Colonic mucosa (tissue), 4 donors: ENCODE results near the gene PIEZO2. TPM values are rescaled to one million over a fixed set of nuclear protein-coding genes. Genes with fewer than 3 reads are reported as not detected.
"Not testable (repeated sequence)": the region's sequence is repeated elsewhere in the genome, so short reads cannot be mapped to it uniquely, and the experiment has no call there.

ENCODE experiments used
- DNase-seq: peaks from one replicate; pipeline ENCODE4 v3.0.0-alpha.2; 2020
- H3K27ac ChIP-seq: fragments of 200-600 bp; one replicate; pipeline ENCODE4 v1.8.0; 2021
- H3K27me3 ChIP-seq: fragments of 200-600 bp; one replicate; pipeline ENCODE4 v1.8.0; 2021
- H3K36me3 ChIP-seq: fragments of 200-600 bp; one replicate; pipeline ENCODE4 v1.8.0; 2021
- H3K4me1 ChIP-seq: fragments of 200-600 bp; one replicate; pipeline ENCODE4 v1.8.0; 2021; ENCODE audit warnings: mild to moderate bottlenecking
- H3K4me3 ChIP-seq: fragments of 200-600 bp; one replicate; pipeline ENCODE4 v1.8.0; 2021
- H3K9ac ChIP-seq, 2 donors: one replicate each; pipeline ENCODE4 v1.7.0; 2013; ENCODE audit warnings: control low read depth in 2 of 2, low read depth in 2 of 2, low read length in 2 of 2
- H3K9me3 ChIP-seq: fragments of 200-600 bp; one replicate; pipeline ENCODE4 v1.8.0; 2021
- intact Hi-C: fragments of 100-400 bp; cut with DNase I; formaldehyde crosslinking; loops from one replicate; pipeline ENCODE4 v1.14.1; 2022
- microRNA-seq: library from miRNA; unstranded; fragments of <30 nt; microRNA quantifications from one replicate; pipeline ENCODE4, GENCODE V29; 2019
- total RNA-seq, 2 donors: library from RNA; stranded (reverse); fragmentation: NEBNext Ultra II Directional in 1 of 2; extraction: Animal tissue kit (Norgen Biotek cat#: 25700) in 1 of 2; gene quantifications; one replicate each; pipeline ENCODE4 v1.2.1, GENCODE V29; 2021
- donor health status: healthy.
- donor health status: DM: no; HTN: no; CAD: no.
- donor health status: DM: no; HTN: no; CAD: no.

PIEZO2 gene
- total RNA-seq, 2 donors from 2014 or later: 0.79 to 4.0 TPM

DNA sequence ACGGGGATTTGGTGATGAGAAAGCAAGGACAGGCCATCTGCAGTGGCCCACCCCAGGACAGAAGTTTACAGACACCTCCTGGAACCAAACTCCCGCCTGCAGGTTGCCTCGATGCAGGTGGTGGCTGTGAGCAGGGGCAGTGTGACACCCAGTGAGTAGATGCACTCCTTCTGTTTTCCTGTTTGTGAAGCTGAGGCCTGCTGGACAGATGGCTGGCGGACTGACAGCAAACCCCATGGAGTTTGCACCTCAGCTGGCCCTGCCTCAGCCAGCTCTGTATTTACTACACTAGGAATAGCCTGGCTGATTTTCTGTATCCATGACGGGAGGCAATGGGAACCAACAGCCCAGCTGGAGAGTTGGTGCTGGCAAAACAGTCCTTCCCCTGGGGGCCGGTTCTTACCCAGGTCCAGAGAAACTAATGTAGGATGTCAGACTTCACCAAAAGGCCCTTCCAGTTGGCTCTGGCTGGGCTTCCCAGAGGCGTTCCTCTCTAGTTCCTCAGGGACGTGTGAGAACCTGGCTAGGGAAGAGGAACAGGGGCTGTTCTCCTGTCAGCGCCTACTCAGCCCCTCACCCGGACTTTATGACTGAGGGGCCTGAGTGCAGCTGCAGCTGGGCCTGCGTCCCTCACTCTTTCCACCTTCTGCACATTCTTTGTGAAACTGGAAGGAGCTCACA, 511.4 kb downstream of the PIEZO2 start:
- DNase-seq, H3K27me3 ChIP-seq, H3K4me3 ChIP-seq, H3K27ac ChIP-seq, H3K9me3 ChIP-seq, H3K4me1 ChIP-seq, intact Hi-C loops, H3K36me3 ChIP-seq, H3K9ac ChIP-seq: not testable (repeated sequence)

GRCh38 chr18:10629076-10629475, 520.3 kb downstream of the PIEZO2 start:
- DNase-seq, H3K9ac ChIP-seq, H3K4me3 ChIP-seq, H3K9me3 ChIP-seq, H3K27ac ChIP-seq, H3K27me3 ChIP-seq, H3K36me3 ChIP-seq, intact Hi-C loops, H3K4me1 ChIP-seq: not testable (repeated sequence)

GRCh38 chr18:10626606-10627213, 522.7 kb downstream of the PIEZO2 start:
- H3K27me3 ChIP-seq, H3K36me3 ChIP-seq, H3K4me1 ChIP-seq, H3K9ac ChIP-seq, H3K27ac ChIP-seq, intact Hi-C loops, H3K9me3 ChIP-seq, H3K4me3 ChIP-seq, DNase-seq: not testable (repeated sequence)

- H3K36me3 ChIP-seq, H3K9me3 ChIP-seq, H3K4me3 ChIP-seq, DNase-seq, H3K9ac ChIP-seq, H3K27me3 ChIP-seq, intact Hi-C loops, H3K27ac ChIP-seq, H3K4me1 ChIP-seq: not testable (repeated sequence)
These were observed 525.8 kb downstream of the PIEZO2 start for GRCh38 chr18:10623606-10624005.

GRCh38 chr18:10622982-10623381, 526.4 kb downstream of the PIEZO2 start:
- H3K9me3 ChIP-seq, intact Hi-C loops, H3K36me3 ChIP-seq: not testable (repeated sequence)

GRCh38 chr18:10620670-10621329, 528.6 kb downstream of the PIEZO2 start:
- intact Hi-C loops, H3K9ac ChIP-seq, H3K4me1 ChIP-seq, H3K4me3 ChIP-seq, H3K27ac ChIP-seq, DNase-seq, H3K27me3 ChIP-seq, H3K9me3 ChIP-seq, H3K36me3 ChIP-seq: not testable (repeated sequence)

More at GRCh38 chr18:10622982-10623381, 526.4 kb downstream of the PIEZO2 start:
- H3K4me3 ChIP-seq, H3K4me1 ChIP-seq, DNase-seq, H3K9ac ChIP-seq, H3K27me3 ChIP-seq, H3K27ac ChIP-seq: not testable (repeated sequence)

Small RNA genes within 50 kb of the gene (microRNA-seq; reads per million reads assigned to microRNA genes)
- 2.2 reads per million for gene MIR6788
